IMR-90 (cell line): ENCODE data around the gene SDHD. TPM values are rescaled to one million over a fixed set of nuclear protein-coding genes. Genes with fewer than 3 reads are reported as not detected.

Experiments
- ATAC-seq: fragments of 200-7000 bp; cut with Tn5 transposase; 2 replicates; pipeline ENCODE4 v1.9.1; 2020; ENCODE audit warnings: low read depth, mild to moderate bottlenecking, moderate library complexity
- BruUV-seq: library from RNA; stranded (reverse); fragments of 400-500 nt; replicated peaks from 2 replicates; lab custom pipeline; 2021; lab: Mats Ljungman, UMichigan
- CTCF ChIA-PET: fragments of 300-600 bp; formaldehyde crosslinking; extraction: SDS; loops from one replicate; lab custom pipeline; 2021; ENCODE audit warnings: antibody characterized with exemption; lab: Yijun Ruan, JAX
- POLR2A ChIA-PET: fragments of 300-600 bp; sonication (Branson Sonifier 250); formaldehyde crosslinking; loops from one replicate; lab custom pipeline; 2022; ENCODE audit warnings: antibody characterized with exemption; ENCODE audit not compliant: unreplicated experiment; lab: Charles Lee
- DNase-seq: peaks from one replicate; pipeline ENCODE4 v3.0.0; 2013
- H2AFZ ChIP-seq: replicated peaks from 2 replicates; pipeline ENCODE3; 2013; ENCODE audit warnings: low read length, mild to moderate bottlenecking; ENCODE audit not compliant: poor library complexity
- H2AK5ac ChIP-seq: 2 replicates; pipeline ENCODE4 v1.6.1; 2013; ENCODE audit warnings: low read depth, low read length, inconsistent platforms
- H2AK9ac ChIP-seq: replicated peaks from 2 replicates; pipeline ENCODE3; 2013; ENCODE audit warnings: mild to moderate bottlenecking, low read depth, low read length, moderate library complexity; ENCODE audit not compliant: poor library complexity
- H2BK120ac ChIP-seq: 2 replicates; pipeline ENCODE4 v1.6.1; 2013; ENCODE audit warnings: low read depth, low read length, inconsistent platforms
- H2BK15ac ChIP-seq: 3 replicates; pipeline ENCODE4 v1.6.1; 2013; ENCODE audit warnings: low read depth, low read length, inconsistent platforms
- H2BK20ac ChIP-seq: 2 replicates; pipeline ENCODE4 v1.6.1; 2013; ENCODE audit warnings: low read depth, mild to moderate bottlenecking, inconsistent platforms, low read length, moderate library complexity
- H2BK5ac ChIP-seq: 2 replicates; pipeline ENCODE4 v1.6.1; 2013; ENCODE audit warnings: mild to moderate bottlenecking, low read depth, low read length, inconsistent platforms; ENCODE audit not compliant: poor library complexity, severe bottlenecking
- H3K14ac ChIP-seq: replicated peaks from 2 replicates; pipeline ENCODE4 v1.6.1; 2013; ENCODE audit warnings: low read depth, low read length, inconsistent platforms
- H3K18ac ChIP-seq: 2 replicates; pipeline ENCODE4 v1.6.1; 2013; ENCODE audit warnings: low read depth, low read length, control low read depth
- H3K23ac ChIP-seq: 2 replicates; pipeline ENCODE4 v1.6.1; 2013; ENCODE audit warnings: low read depth, low read length, inconsistent platforms
- H3K27ac ChIP-seq: 2 replicates; pipeline ENCODE4 v1.5.1; 2013; ENCODE audit warnings: mild to moderate bottlenecking, control low read depth, low read length; ENCODE audit not compliant: insufficient read depth
- H3K27me3 ChIP-seq: 2 replicates; pipeline ENCODE4 v1.6.1; 2013; ENCODE audit warnings: low read length; ENCODE audit not compliant: control insufficient read depth, insufficient read depth
- H3K36me3 ChIP-seq: 2 replicates; pipeline ENCODE4 v1.6.1; 2013; ENCODE audit warnings: low read length, mixed read lengths; ENCODE audit not compliant: control insufficient read depth, insufficient read depth
- H3K4ac ChIP-seq: 2 replicates; pipeline ENCODE4 v1.6.1; 2013; ENCODE audit warnings: low read depth, low read length, inconsistent platforms
- H3K4me1 ChIP-seq: 2 replicates; pipeline ENCODE4 v1.6.1; 2013; ENCODE audit warnings: low read length, mixed read lengths; ENCODE audit not compliant: control insufficient read depth, insufficient read depth
- H3K4me2 ChIP-seq: 2 replicates; pipeline ENCODE4 v1.6.1; 2013; ENCODE audit warnings: low read depth, mild to moderate bottlenecking, control low read depth, low read length, moderate library complexity
- H3K4me3 ChIP-seq: 2 replicates; pipeline ENCODE4 v1.5.1; 2013; ENCODE audit warnings: low read depth, mild to moderate bottlenecking, control low read depth, low read length, moderate library complexity; ENCODE audit not compliant: insufficient read depth
- H3K56ac ChIP-seq: 2 replicates; pipeline ENCODE4 v1.6.1; 2013; ENCODE audit warnings: low read length, inconsistent platforms; ENCODE audit not compliant: insufficient read depth; ENCODE audit errors: extremely low read depth
- H3K79me1 ChIP-seq, 2 experiments: 2 replicates each; pipeline ENCODE4 v1.6.1; 2013; ENCODE audit warnings: low read length in 2 of 2, inconsistent platforms in 1 of 2, low read depth in 1 of 2
- H3K9ac ChIP-seq: 2 replicates; pipeline ENCODE4 v1.6.1; 2013; ENCODE audit warnings: low read depth, low read length, control low read depth
- H3K9me1 ChIP-seq: 2 replicates; pipeline ENCODE4 v1.6.1; 2013; ENCODE audit warnings: low read length, inconsistent platforms; ENCODE audit not compliant: insufficient read depth
- H3K9me3 ChIP-seq: 2 replicates; pipeline ENCODE4 v1.6.1; 2013; ENCODE audit warnings: low read length; ENCODE audit not compliant: control insufficient read depth, insufficient read depth
- H4K20me1 ChIP-seq: 2 replicates; pipeline ENCODE4 v1.6.1; 2013; ENCODE audit warnings: low read length, inconsistent platforms; ENCODE audit not compliant: insufficient read depth
- H4K5ac ChIP-seq: 2 replicates; pipeline ENCODE4 v1.6.1; 2013; ENCODE audit warnings: mild to moderate bottlenecking, low read depth, low read length, control low read depth
- H4K8ac ChIP-seq, 2 experiments: 2 replicates each; pipeline ENCODE4 v1.6.1; 2013; ENCODE audit warnings: low read depth in 2 of 2, low read length in 2 of 2, control low read depth in 1 of 2, inconsistent platforms in 1 of 2
- H4K91ac ChIP-seq: 2 replicates; pipeline ENCODE4 v1.6.1; 2013; ENCODE audit warnings: low read depth, low read length, inconsistent platforms; ENCODE audit not compliant: insufficient read depth
- CHD1 ChIP-seq: IDR thresholded peaks from 2 replicates; pipeline ENCODE4 v1.6.1; 2012; ENCODE audit warnings: low read depth, low read length, improper control_type of control experiment
- FOS ChIP-seq: fragments of 150-350 bp; IDR thresholded peaks from 2 replicates; pipeline ENCODE4 v1.6.1; 2016; ENCODE audit warnings: low read depth, low read length
- MAFK ChIP-seq: IDR thresholded peaks from 2 replicates; pipeline ENCODE4 v1.6.1; 2012; ENCODE audit warnings: low read depth, low read length, improper control_type of control experiment
- MAZ ChIP-seq: IDR thresholded peaks from 2 replicates; pipeline ENCODE4 v1.6.1; 2012; ENCODE audit warnings: low read depth, mild to moderate bottlenecking, low read length, improper control_type of control experiment, moderate library complexity, borderline replicate concordance
- MXI1 ChIP-seq: IDR thresholded peaks from 2 replicates; pipeline ENCODE4 v1.6.1; 2012; ENCODE audit warnings: low read depth, mild to moderate bottlenecking, low read length, moderate library complexity, borderline replicate concordance
- NFE2L2 ChIP-seq: fragments of 150-350 bp; IDR thresholded peaks from 2 replicates; pipeline ENCODE4 v1.6.1; 2016; ENCODE audit warnings: low read depth, mild to moderate bottlenecking, low read length
- POLR2A ChIP-seq: IDR thresholded peaks from 2 replicates; pipeline ENCODE4 v1.6.1; 2012; ENCODE audit warnings: mild to moderate bottlenecking, low read depth, low read length
- RAD21 ChIP-seq: IDR thresholded peaks from 2 replicates; pipeline ENCODE4 v1.6.1; 2012; ENCODE audit warnings: low read length, improper control_type of control experiment
- RCOR1 ChIP-seq: IDR thresholded peaks from 2 replicates; pipeline ENCODE4 v1.6.1; 2012; ENCODE audit warnings: mild to moderate bottlenecking, low read length, improper control_type of control experiment; ENCODE audit not compliant: insufficient replicate concordance
- RFX5 ChIP-seq: IDR thresholded peaks from 2 replicates; pipeline ENCODE4 v1.8.0; 2012; ENCODE audit warnings: low read depth, mild to moderate bottlenecking, low read length, moderate library complexity
- SMC3 ChIP-seq: fragments of 150-350 bp; IDR thresholded peaks from 2 replicates; pipeline ENCODE4 v1.6.1; 2016; ENCODE audit warnings: low read depth, mild to moderate bottlenecking, antibody characterized with exemption, low read length, moderate library complexity
- WGBS, 2 experiments: methylation state at CpG; one replicate each; pipeline versions ENCODE4 v1.1.5 to v1.1.7; 2013; ENCODE audit warnings: missing lambda C conversion rate in 2 of 2; ENCODE audit not compliant: insufficient read length in 1 of 2; ENCODE audit errors: extremely low coverage in 2 of 2; 5-methylcytosine and 5-hydroxymethylcytosine counted together
- dilution Hi-C: fragments of 300-500 bp; cut with HindIII; formaldehyde crosslinking; loops from one replicate; pipeline ENCODE4 v1.14.3; 2018; ENCODE audit warnings: low sequenced_read_pairs; ENCODE audit not compliant: unreplicated experiment
- in situ Hi-C: fragments of 300-500 bp; cut with MboI; formaldehyde crosslinking; loops from 3 replicates; pipeline ENCODE4 v1.14.3; 2019; ENCODE audit warnings: low sequenced_read_pairs, inconsistent platforms, mixed read lengths
- intact Hi-C: fragments of 100-400 bp; cut with micrococcal nuclease; formaldehyde crosslinking; loops from 2 replicates; pipeline ENCODE4 v1.10.0; 2022
- polyA plus RNA-seq, 3 experiments: library from polyadenylated mRNA; depleted of rRNA; stranded (reverse); fragments of >200 nt; gene quantifications; 2 replicates each; pipeline ENCODE4 v1.2.3, GENCODE V29; 2012; ENCODE audit warnings: low replicate concordance in 1 of 3
- total RNA-seq: library from RNA; depleted of rRNA; stranded (reverse); fragments of >200 nt; gene quantifications from 2 replicates; pipeline ENCODE4 v1.2.3, GENCODE V29; 2012
- TF ChIP-seq, protein P1 (sequence below): fragments of 150-350 bp; IDR thresholded peaks from 2 replicates; pipeline ENCODE4 v1.6.1; 2016; ENCODE audit warnings: low read depth, mild to moderate bottlenecking, low read length, moderate library complexity, borderline replicate concordance
- TF ChIP-seq, protein P2 (sequence below): fragments of 150-350 bp; IDR thresholded peaks from 2 replicates; pipeline ENCODE4 v1.6.1; 2017; ENCODE audit warnings: mild to moderate bottlenecking, antibody characterized with exemption, low read length, low read depth
- TF ChIP-seq, protein P3 (sequence below): conservative IDR thresholded peaks from 2 replicates; pipeline ENCODE4 v1.5.1; 2012; ENCODE audit warnings: mild to moderate bottlenecking, low read depth, low read length, improper control_type of control experiment

SDHD gene
- total and polyA plus RNA-seq, 2 of the 4 experiments (the other 2 are of a cell fraction): 83.2 to 166 TPM

- Histone ChIP-seq H3K4me2 (no peak overlapping the region), H3K9me1 (0 out of 2 replicates have a peak, but pooled peaks cover 3% of the 10 kb centered on the region), H2AFZ (no peak overlapping the region), H2AK9ac (no peak overlapping the region), H4K91ac (no peak overlapping the region), H3K27me3 (no peaks in the 10 kb centered on the region), H3K79me1 (peaks cover 4 to 10% of the 10 kb centered on the region in 2 experiments; a peak in 1 of 4 replicates), H4K8ac (no peak overlapping the region), H3K18ac (no peak overlapping the region), H3K14ac (no peak overlapping the region), H2BK15ac (no peak overlapping the region), H3K4me3 (no peak overlapping the region), H4K20me1 (peaks cover 3% of the 10 kb centered on the region; the same call in 1 of the 2 replicates), H3K9ac (no peak overlapping the region), H3K23ac (no peak overlapping the region), H2BK20ac (no peak overlapping the region), H4K5ac (no peak overlapping the region), H3K4ac (no peak overlapping the region), H3K56ac (no peak overlapping the region), H3K36me3 (peaks cover 9% of the 10 kb centered on the region), H3K27ac (no peak overlapping the region), H2AK5ac (no peak overlapping the region), H3K9me3 (no peaks in the 10 kb centered on the region), H3K4me1 (peaks cover 5% of the 10 kb centered on the region; the same call in 1 of the 2 replicates), H2BK120ac (no peak overlapping the region), H2BK5ac (no peak overlapping the region)
- dilution Hi-C loops (no loop called here), in situ Hi-C loops (no loop called here), intact Hi-C loops (no loop called here)
- ChIA-PET POLR2A (no interaction called here), CTCF (interaction anchor here (0.6 kb wide), 2 partner anchors 167 to 488 kb away, joined by 5 to 9 read pairs; no protein-coding TSS in a partner anchor)
- 100% methylated on average over 1 of the region's 4 CpGs; no CpG with 5 or more reads in 1 of the 2 experiments for WGBS, 2 experiments
- TF ChIP-seq RAD21: no peak
- TF ChIP-seq MAFK: no peak
- no peak for TF ChIP-seq MAZ
- no peak for TF ChIP-seq NFE2L2
- TF ChIP-seq FOS: no peak
- TF ChIP-seq SMC3: no peak
- TF ChIP-seq RCOR1: no peak
- TF ChIP-seq, protein P1, sequence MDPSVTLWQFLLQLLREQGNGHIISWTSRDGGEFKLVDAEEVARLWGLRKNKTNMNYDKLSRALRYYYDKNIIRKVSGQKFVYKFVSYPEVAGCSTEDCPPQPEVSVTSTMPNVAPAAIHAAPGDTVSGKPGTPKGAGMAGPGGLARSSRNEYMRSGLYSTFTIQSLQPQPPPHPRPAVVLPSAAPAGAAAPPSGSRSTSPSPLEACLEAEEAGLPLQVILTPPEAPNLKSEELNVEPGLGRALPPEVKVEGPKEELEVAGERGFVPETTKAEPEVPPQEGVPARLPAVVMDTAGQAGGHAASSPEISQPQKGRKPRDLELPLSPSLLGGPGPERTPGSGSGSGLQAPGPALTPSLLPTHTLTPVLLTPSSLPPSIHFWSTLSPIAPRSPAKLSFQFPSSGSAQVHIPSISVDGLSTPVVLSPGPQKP: no peak
- no peak for TF ChIP-seq CHD1
- no peak for TF ChIP-seq POLR2A
- TF ChIP-seq, protein P2, sequence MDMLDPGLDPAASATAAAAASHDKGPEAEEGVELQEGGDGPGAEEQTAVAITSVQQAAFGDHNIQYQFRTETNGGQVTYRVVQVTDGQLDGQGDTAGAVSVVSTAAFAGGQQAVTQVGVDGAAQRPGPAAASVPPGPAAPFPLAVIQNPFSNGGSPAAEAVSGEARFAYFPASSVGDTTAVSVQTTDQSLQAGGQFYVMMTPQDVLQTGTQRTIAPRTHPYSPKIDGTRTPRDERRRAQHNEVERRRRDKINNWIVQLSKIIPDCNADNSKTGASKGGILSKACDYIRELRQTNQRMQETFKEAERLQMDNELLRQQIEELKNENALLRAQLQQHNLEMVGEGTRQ: no peak
- no peak for TF ChIP-seq MXI1
- TF ChIP-seq, protein P3, sequence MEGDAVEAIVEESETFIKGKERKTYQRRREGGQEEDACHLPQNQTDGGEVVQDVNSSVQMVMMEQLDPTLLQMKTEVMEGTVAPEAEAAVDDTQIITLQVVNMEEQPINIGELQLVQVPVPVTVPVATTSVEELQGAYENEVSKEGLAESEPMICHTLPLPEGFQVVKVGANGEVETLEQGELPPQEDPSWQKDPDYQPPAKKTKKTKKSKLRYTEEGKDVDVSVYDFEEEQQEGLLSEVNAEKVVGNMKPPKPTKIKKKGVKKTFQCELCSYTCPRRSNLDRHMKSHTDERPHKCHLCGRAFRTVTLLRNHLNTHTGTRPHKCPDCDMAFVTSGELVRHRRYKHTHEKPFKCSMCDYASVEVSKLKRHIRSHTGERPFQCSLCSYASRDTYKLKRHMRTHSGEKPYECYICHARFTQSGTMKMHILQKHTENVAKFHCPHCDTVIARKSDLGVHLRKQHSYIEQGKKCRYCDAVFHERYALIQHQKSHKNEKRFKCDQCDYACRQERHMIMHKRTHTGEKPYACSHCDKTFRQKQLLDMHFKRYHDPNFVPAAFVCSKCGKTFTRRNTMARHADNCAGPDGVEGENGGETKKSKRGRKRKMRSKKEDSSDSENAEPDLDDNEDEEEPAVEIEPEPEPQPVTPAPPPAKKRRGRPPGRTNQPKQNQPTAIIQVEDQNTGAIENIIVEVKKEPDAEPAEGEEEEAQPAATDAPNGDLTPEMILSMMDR: no peak
- no peak for TF ChIP-seq RFX5
- BruUV-seq: no TSS peak
- ATAC-seq: no peak
- DNase-seq: no peak
Measured at GRCh38 chr11:112044961-112045360, 41.7 kb upstream of the SDHD start.
